HG02938 (cell line): ENCODE measurements around the gene RNPEP.
"Not testable (repeated sequence)": the region's sequence is repeated elsewhere in the genome, so short reads cannot be mapped to it uniquely, and the experiment has no call there.

Experiments
- ATAC-seq: cut with Tn5 transposase; IDR thresholded peaks from one replicate; pipeline ENCODE4 v1.9.1; 2021; ENCODE audit warnings: mild to moderate bottlenecking, moderate library complexity; ENCODE audit not compliant: unreplicated experiment

The RNPEP gene

GRCh38 chr1:202034149-202034682, 51.8 kb downstream of the RNPEP start:
- no peak for ATAC-seq

GRCh38 chr1:202034683-202035462, 52.4 kb downstream of the RNPEP start:
- no peak for ATAC-seq

GRCh38 chr1:202036595-202037387, 54.3 kb downstream of the RNPEP start:
- ATAC-seq, result no peak

- ATAC-seq, result no peak
Observed at GRCh38 chr1:202037706-202038296, 55.4 kb downstream of the RNPEP start.

- peak; percentile 70 for ATAC-seq
Observed at GRCh38 chr1:202038688-202039346, 56.4 kb downstream of the RNPEP start.

GRCh38 chr1:202045705-202046104, 63.3 kb downstream of the RNPEP start:
- ATAC-seq, result no peak

GRCh38 chr1:202046227-202046626, 63.8 kb downstream of the RNPEP start:
- ATAC-seq, result no peak

- no peak for ATAC-seq
Observed at GRCh38 chr1:202046748-202047708, 64.6 kb downstream of the RNPEP start.

- no peak for ATAC-seq
Observed at GRCh38 chr1:202047977-202048376, 65.5 kb downstream of the RNPEP start.

- no peak for ATAC-seq
Observed at GRCh38 chr1:202049129-202049528, 66.7 kb downstream of the RNPEP start.

- no peak for ATAC-seq
Observed at GRCh38 chr1:202054094-202054493, 71.6 kb downstream of the RNPEP start.

- ATAC-seq, result not testable (repeated sequence)
Observed at GRCh38 chr1:202054673-202055072, 72.2 kb downstream of the RNPEP start.
